HUES48 (cell line): Measurements from ENCODE around the gene UPK2.

Experiments
- H3K27ac ChIP-seq: one replicate; pipeline ENCODE4 v1.7.0; 2013; ENCODE audit warnings: low read depth, low read length, inconsistent platforms
- H3K27me3 ChIP-seq: 2 replicates; pipeline ENCODE4 v1.6.1; 2013; ENCODE audit warnings: mild to moderate bottlenecking, low read length; ENCODE audit not compliant: control insufficient read depth, insufficient read depth
- H3K36me3 ChIP-seq: 2 replicates; pipeline ENCODE4 v1.6.1; 2013; ENCODE audit warnings: low read length; ENCODE audit not compliant: control insufficient read depth, insufficient read depth
- H3K4me1 ChIP-seq: 2 replicates; pipeline ENCODE4 v1.6.1; 2013; ENCODE audit warnings: mild to moderate bottlenecking, low read length; ENCODE audit not compliant: control insufficient read depth, insufficient read depth
- H3K4me3 ChIP-seq: 2 replicates; pipeline ENCODE4 v1.5.1; 2013; ENCODE audit warnings: mild to moderate bottlenecking, low read depth, low read length
- H3K9ac ChIP-seq: 2 replicates; pipeline ENCODE4 v1.6.1; 2013; ENCODE audit warnings: mild to moderate bottlenecking, low read depth, low read length, moderate library complexity
- H3K9me3 ChIP-seq: 2 replicates; pipeline ENCODE4 v1.6.1; 2013; ENCODE audit warnings: low read length; ENCODE audit not compliant: control insufficient read depth, insufficient read depth

Gene UPK2

DNA sequence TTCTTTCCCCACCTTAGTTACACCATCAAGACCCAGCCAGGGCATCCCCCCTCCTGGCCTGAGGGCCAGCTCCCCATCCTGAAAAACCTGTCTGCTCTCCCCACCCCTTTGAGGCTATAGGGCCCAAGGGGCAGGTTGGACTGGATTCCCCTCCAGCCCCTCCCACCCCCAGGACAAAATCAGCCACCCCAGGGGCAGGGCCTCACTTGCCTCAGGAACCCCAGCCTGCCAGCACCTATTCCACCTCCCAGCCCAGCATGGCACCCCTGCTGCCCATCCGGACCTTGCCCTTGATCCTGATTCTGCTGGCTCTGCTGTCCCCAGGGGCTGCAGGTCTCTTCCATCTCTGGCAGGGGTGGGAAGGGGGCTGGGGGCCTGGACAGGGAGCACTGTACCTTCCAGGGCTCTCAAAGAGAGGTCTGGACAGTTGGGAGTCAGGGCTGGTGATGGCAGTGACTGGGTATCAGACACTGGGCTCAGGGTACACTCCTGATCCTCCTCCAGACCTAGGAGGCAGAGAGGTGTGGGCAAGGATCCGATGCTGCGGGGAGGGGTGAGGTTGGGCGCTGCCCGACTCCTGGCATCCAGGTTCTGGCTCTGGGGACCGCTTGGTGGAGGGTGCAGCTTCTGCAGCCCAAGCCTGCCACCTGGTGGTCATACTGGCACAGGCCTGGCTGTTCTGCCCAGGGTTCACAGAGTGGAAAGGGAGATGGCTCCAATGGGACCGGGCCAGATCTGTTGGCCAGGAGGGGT lies at the start of gene UPK2:
Gene UPK2, plus strand, starts transcription at position 205 of the 753 bp plus-strand sequence. Its CDS starts 53 bp downstream, at position 258.
- 0 out of 2 replicates have a peak, but pooled peaks cover 4% of the 10 kb centered on the region for H3K27me3 ChIP-seq
- H3K4me3 ChIP-seq: no peak within 1 kb of the TSS
- H3K9ac ChIP-seq: no peak within 1 kb of the TSS
- no peaks in the 10 kb centered on the region for H3K36me3 ChIP-seq
- H3K4me1 ChIP-seq: no peaks in the 10 kb centered on the region
- H3K27ac ChIP-seq: no peak within 1 kb of the TSS
- no peaks in the 10 kb centered on the region for H3K9me3 ChIP-seq

DNA sequence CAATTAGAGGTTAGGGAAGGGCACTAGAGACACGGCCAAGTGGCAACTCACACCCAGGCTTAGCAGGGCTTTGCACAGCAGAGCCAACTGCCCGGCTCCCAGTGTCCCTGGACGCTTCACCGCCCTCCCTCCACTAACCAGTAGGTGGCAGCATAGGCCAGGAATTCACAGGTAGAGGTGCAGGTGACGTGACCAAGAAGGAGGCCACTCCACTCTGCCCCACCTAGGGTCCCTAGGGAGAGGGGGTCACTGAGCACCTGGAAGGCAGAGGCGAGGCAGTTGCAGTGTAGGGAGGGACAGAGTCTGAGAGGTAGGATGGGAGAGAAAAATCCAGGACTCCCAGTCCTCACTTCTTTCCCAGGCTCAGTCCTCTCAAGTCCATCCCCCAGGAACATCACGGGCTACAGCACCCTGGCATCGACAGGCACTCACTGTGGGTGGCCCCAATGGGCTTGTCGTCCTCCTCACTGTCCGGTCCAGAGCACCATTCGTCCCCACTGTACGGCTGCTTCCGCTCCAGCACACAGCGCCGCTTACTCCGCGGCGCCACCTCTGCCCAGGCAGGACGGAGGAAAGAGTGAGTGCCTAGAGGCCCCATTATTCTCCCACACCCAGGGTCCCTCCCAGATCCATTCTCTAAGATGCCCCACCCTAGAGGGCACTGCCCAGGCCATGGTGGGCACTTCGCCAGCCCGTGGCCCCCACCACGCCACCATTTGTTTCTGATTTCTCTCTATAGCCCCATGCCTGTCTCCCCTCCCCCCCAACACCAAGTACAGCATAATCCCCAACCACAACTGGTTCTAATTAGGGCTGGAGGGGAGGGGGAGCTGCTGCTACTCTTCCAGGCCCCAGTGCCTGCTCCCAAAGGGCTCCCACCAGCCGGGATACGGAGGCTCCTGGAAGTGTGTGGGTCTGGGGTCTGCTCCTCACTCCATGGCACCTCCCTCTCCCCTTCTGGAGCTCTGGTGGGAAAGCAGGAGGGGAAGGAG lies 48.8 kb upstream of the UPK2 start:
- Histone ChIP-seq H3K36me3 (peaks cover 40% of the 10 kb centered on the region), H3K27ac (peak overlapping the region; percentile 46), H3K4me3 (peak overlapping the region; percentile 16; the same call in 1 of the 2 replicates), H3K9me3 (no peaks in the 10 kb centered on the region), H3K9ac (no peak overlapping the region), H3K4me1 (peaks cover 42% of the 10 kb centered on the region), H3K27me3 (no peaks in the 10 kb centered on the region)

DNA sequence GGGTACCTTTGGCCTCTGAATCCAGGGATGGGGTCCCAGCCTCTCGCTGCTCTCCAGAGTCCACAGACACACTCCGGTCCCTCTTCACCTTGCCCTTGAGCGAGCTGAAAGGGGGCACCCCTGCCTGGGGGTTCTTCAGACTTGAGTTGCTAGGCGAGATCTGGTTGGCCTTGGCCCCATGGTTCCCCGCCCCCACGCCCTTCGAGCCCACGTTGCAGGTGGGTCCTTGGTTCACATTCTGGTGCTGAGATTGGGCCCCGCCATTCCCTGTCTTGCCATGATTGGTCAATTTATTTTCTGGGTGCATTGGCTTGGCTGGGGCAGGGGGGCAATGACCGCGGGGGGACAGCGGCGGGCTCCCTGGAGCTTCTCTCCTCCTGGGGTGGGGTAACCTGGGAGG lies 47.8 kb upstream of the UPK2 start:
- no peak overlapping the region for H3K4me3 ChIP-seq
- no peaks in the 10 kb centered on the region for H3K9me3 ChIP-seq
- H3K36me3 ChIP-seq: peaks cover 32% of the 10 kb centered on the region
- H3K9ac ChIP-seq: no peak overlapping the region
- H3K4me1 ChIP-seq: peaks cover 51% of the 10 kb centered on the region
- no peak overlapping the region for H3K27ac ChIP-seq
- H3K27me3 ChIP-seq: no peaks in the 10 kb centered on the region

DNA sequence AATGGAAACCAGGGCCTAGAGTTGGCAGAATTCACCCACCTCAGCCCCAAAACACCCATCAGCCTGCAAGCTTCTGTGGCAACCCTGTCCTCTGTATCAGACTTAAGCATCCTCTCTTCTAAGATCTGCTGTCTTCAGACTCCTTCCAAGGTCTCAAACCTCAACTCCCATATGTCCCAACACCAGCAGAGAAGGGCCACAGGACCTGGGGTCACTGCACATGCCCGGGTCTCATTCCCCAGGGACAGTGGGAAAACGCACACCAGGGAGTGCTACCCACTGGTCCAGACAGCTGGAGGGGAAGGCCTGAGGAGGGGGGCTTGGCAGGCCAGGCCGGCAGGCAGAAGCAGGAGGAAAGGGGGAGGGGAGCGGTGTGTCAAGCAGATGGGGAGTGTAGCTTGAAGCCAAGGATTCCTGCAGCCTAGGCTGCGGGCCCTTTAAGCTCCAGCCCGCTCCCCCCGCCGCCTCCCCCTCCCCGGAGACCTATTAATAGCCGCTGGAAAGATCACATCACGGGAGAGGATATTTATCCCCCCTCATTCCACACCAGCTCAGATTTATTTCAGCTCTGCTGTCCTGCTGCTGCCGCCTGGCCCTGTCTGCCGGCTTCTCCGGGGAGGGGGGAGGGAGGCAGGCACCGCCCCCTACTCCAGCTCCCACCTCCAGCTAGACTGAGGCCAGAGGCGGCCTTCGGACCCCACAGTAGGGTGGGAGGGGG lies 47.0 kb upstream of the UPK2 start:
- Histone ChIP-seq H3K4me3 (peak overlapping the region; percentile 64), H3K4me1 (peaks cover 57% of the 10 kb centered on the region), H3K9me3 (no peaks in the 10 kb centered on the region)

DNA sequence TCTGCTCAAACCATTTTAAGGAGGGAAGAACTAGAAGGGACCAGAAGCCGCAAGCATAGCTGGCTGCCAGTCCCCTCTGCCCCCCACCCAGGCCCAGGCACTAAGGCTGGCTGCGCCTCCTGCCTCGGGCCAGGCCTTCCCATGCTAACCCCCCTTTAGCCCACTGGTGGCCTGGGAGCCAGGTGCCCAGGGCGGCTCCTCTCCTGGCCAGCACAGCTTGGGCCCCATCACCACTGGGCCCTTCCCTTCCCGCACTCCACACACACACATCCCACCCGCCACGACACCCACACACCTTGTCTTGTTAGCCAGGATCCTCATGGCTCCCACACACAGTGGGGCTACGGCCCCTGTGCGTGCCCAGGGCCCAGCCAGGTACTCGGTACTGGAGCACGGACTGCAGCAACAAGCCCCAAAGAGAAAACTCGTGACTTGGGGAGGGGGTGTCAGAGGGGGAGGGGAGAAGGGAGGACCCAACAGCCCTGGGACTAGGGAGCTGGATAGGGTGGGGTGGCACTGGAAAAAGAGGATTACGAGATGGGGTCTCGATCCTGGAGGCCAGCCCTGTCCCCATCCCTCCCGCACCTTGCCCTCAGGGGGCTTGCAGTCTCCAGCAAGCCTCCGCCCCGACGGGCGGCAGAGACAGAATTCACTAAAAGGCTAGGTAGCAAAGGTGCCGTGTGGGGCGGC lies 46.3 kb upstream of the UPK2 start:
- peak overlapping the region; percentile 64 for H3K4me3 ChIP-seq

More for the DNA sequence above, 47.0 kb upstream of the UPK2 start:
- Histone ChIP-seq H3K9ac (no peak overlapping the region), H3K27me3 (no peaks in the 10 kb centered on the region), H3K36me3 (peaks cover 24% of the 10 kb centered on the region), H3K27ac (peak overlapping the region; percentile 100)

DNA sequence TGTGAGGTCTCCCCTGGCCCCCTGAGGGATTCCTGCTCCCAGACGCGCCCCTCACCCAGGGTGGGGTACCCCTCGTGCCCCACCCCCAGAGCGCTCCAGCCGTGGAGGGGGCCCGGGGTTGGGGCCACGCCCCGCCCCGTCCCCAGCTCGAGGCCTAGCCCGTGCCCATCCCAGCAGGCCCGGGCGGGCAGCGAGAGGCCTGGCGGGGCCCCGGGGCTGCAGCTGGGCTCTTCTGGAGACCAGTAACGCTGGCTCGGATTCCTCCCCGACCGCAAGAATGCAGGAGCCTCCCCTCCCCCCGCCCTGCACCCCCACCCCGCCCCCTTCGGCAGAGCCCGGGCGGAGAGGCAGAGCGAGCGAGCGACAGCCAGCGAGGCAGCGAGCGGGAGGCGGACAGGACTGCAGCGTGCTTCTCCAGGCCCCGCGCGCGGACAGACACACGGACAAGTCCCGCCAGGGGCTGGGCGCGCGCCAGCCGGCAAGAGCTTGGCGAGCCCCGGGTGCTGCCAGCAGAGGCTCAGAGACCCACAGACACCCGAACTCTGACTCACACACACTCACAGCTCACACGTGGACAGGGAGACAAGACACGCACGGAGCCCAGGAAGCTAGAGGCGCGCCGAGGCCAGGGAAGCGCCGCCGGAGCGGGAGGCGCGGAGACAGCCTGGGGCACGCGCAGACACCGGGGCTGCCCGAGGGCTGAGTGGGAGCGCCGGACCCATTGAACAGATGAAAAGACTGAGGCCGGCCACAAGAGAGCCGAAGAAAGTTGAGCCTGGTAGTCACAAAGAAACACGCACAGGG lies 45.6 kb upstream of the UPK2 start:
- peak overlapping the region; percentile 80 for H3K9ac ChIP-seq
- peaks cover 71% of the 10 kb centered on the region for H3K4me1 ChIP-seq
- peak overlapping the region; percentile 100 for H3K27ac ChIP-seq
- H3K9me3 ChIP-seq: no peaks in the 10 kb centered on the region
- peaks cover 13% of the 10 kb centered on the region for H3K36me3 ChIP-seq
- H3K27me3 ChIP-seq: no peaks in the 10 kb centered on the region
- H3K4me3 ChIP-seq: peak overlapping the region; percentile 67

More for the DNA sequence above, 46.3 kb upstream of the UPK2 start:
- H3K4me1 ChIP-seq: peaks cover 64% of the 10 kb centered on the region
- peaks cover 17% of the 10 kb centered on the region for H3K36me3 ChIP-seq
- no peaks in the 10 kb centered on the region for H3K27me3 ChIP-seq
- H3K9me3 ChIP-seq: no peaks in the 10 kb centered on the region
- H3K9ac ChIP-seq: peak overlapping the region; percentile 66
- peak overlapping the region; percentile 100 for H3K27ac ChIP-seq

DNA sequence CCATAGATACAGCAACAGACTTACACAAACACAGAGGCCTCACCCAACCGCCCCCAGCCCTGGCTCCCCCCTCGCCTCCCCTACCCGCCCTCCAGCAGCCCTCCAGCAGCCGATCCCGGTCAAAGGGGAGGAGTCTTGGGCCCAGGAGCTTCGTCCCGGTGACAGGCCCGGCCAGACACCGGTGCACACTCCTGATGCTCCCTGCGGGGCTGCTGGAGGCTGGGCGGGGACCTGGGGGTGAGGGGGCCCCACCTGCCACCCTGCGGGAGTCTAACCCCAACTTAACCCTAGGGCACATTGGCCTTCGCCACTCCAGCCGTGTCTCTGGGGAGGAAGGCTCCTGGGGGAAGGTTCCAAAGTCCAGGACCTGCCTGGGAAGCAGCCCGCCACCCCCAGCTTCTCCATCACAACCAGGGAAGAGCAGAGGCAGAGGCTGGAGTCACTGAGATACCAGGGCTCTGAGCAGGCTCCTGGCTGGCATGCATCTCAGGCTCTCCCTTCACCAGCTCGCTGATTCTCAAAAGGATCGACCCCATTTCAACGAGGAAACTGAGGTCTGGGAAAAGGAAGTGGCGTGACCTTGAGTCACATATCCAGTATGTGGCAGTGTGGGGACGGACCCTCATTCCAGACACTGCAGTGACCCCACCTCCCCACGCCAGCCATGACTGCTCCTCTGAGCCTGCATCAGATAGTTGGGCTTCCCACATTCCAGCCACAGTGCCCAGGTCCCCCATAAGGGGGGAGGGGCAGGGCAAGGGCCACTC lies 44.8 kb upstream of the UPK2 start:
- peak overlapping the region; percentile 67 for H3K4me3 ChIP-seq
- peak overlapping the region; percentile 80 for H3K9ac ChIP-seq
- no peaks in the 10 kb centered on the region for H3K27me3 ChIP-seq
- H3K36me3 ChIP-seq: peaks cover 6% of the 10 kb centered on the region
- no peaks in the 10 kb centered on the region for H3K9me3 ChIP-seq
- H3K4me1 ChIP-seq: peaks cover 79% of the 10 kb centered on the region
- peak overlapping the region; percentile 100 for H3K27ac ChIP-seq

DNA sequence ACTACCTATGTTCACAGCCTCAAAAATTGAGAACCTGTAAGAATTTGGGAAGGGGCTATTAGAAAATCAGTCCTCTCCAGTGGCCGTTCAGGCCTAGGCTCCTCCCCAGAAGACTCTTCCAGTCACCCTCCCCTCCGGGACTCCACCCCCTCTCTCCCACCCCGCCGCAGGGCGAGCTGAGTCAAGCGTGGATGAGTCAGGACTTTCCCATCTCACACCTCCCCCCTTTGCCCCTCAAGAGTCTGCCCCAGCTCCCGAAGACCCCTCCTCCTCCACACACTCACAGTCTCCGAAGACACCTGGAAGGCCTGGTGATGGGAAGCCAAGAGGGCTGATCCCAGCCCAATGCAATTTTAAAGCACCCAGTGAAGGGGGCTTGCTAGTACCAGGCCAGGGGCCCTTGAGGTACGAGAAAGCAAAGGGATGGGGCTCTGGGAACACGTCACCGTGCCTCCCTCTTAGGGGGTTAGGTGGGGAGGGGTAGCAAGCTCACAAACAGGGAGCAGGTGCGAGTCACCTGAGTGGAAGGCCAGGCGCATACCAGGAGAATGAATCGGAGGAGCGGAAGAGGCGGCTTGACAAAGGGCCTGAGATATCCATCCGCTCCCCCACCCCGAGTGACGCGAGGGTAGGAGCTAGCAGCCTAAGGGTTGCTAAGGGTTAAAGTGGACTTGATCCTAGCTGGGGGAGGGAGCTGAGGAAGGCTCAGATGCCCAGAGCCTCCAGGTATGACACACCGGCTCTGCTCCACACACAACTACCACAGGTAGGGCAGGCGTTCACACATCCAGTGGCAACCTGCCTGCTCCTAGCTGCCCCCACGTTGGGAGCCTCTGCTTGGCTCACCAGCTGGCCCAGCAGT lies 44.0 kb upstream of the UPK2 start:
- Histone ChIP-seq H3K27ac (peak overlapping the region; percentile 100), H3K4me3 (peak overlapping the region; percentile 67), H3K9ac (peak overlapping the region; percentile 78), H3K4me1 (peaks cover 86% of the 10 kb centered on the region), H3K9me3 (no peaks in the 10 kb centered on the region), H3K36me3 (no peaks in the 10 kb centered on the region), H3K27me3 (no peaks in the 10 kb centered on the region)
